GM12878 (cell line): ENCODE measurements around the gene STX7. TPM values are rescaled to one million over a fixed set of nuclear protein-coding genes. Genes with fewer than 3 reads are reported as not detected.

Experiments used
- ATAC-seq: fragments of 200-7000 bp; cut with Tn5 transposase; 3 replicates; pipeline ENCODE4 v1.9.1; 2020; ENCODE audit warnings: mild to moderate bottlenecking, moderate library complexity
- BruUV-seq: library from RNA; stranded (reverse); fragments of 400-500 nt; replicated peaks from 2 replicates; lab custom pipeline; 2021; lab: Mats Ljungman, UMichigan
- CTCF ChIA-PET: fragments of 300-600 bp; sonication (Branson Sonifier 250); formaldehyde crosslinking; extraction: SDS; loops from one replicate; lab custom pipeline; 2021; ENCODE audit warnings: inconsistent platforms; lab: Yijun Ruan, JAX
- POLR2A ChIA-PET: fragments of 350-600 bp; formaldehyde crosslinking; extraction: SDS; loops from one replicate; lab custom pipeline; 2021; ENCODE audit warnings: inconsistent platforms; lab: Charles Lee
- RAD21 ChIA-PET: fragments of 300-600 bp; sonication (Branson Sonifier 250); formaldehyde crosslinking; loops from one replicate; lab custom pipeline; 2023; ENCODE audit warnings: antibody characterized with exemption; ENCODE audit not compliant: unreplicated experiment; lab: Charles Lee
- SMC1A ChIA-PET: fragments of 300-600 bp; sonication (Branson Sonifier 250); formaldehyde crosslinking; loops from one replicate; lab custom pipeline; 2023; ENCODE audit not compliant: unreplicated experiment, uncharacterized antibody; lab: Charles Lee
- DNase-seq: peaks from one replicate; pipeline ENCODE4 v3.0.0-alpha.2; 2011; ENCODE audit warnings: low read depth, low spot score
- FAIRE-seq: peaks from 3 replicates; lab custom pipeline; 2011; peaks lifted over from hg19 to GRCh38; lab: Jason Lieb, UNC
- H2AFZ ChIP-seq: 2 replicates; pipeline ENCODE4 v1.6.0; 2011; ENCODE audit warnings: low read depth, low read length, control low read depth; ENCODE audit not compliant: control insufficient read depth
- H3K27ac ChIP-seq: 2 replicates; pipeline ENCODE4 v1.5.1; 2011; ENCODE audit warnings: control low read depth; ENCODE audit not compliant: control insufficient read depth, insufficient read depth
- H3K27me3 ChIP-seq, 2 experiments: replicated peaks in 1 of 2; 2 replicates each; pipeline versions ENCODE4 v1.6.0 to v1.6.1; 2011; ENCODE audit warnings: low read length in 1 of 2; ENCODE audit not compliant: control insufficient read depth in 2 of 2, insufficient read depth in 2 of 2
- H3K36me3 ChIP-seq, 2 experiments: 2 replicates each; pipeline ENCODE4 v1.5.1; 2011; ENCODE audit warnings: low read length in 1 of 2; ENCODE audit not compliant: control insufficient read depth in 2 of 2, insufficient read depth in 2 of 2
- H3K4me1 ChIP-seq: 2 replicates; pipeline ENCODE4 v1.6.1; 2011; ENCODE audit warnings: mild to moderate bottlenecking, low read length, moderate library complexity, mixed read lengths; ENCODE audit not compliant: control insufficient read depth, insufficient read depth
- H3K4me2 ChIP-seq: 2 replicates; pipeline ENCODE4 v1.6.0; 2011; ENCODE audit warnings: control low read depth; ENCODE audit not compliant: control insufficient read depth, insufficient read depth
- H3K4me3 ChIP-seq: fragments of 200-600 bp; sonication (generic); 2 replicates; pipeline ENCODE4 v1.5.1; 2016
- H3K79me2 ChIP-seq: 2 replicates; pipeline ENCODE4 v1.6.0; 2011; ENCODE audit warnings: low read length; ENCODE audit not compliant: control insufficient read depth, insufficient read depth
- H3K9ac ChIP-seq: 2 replicates; pipeline ENCODE4 v1.8.0; 2011; ENCODE audit warnings: low read length, control low read depth, mixed read lengths; ENCODE audit not compliant: control insufficient read depth, insufficient read depth
- H3K9me3 ChIP-seq: replicated peaks from 3 replicates; pipeline ENCODE4 v1.5.1; 2011; ENCODE audit warnings: mild to moderate bottlenecking, low read length; ENCODE audit not compliant: control insufficient read depth, insufficient read depth
- H4K20me1 ChIP-seq: 2 replicates; pipeline ENCODE4 v1.6.0; 2011; ENCODE audit not compliant: control insufficient read depth, insufficient read depth
- CHD2 ChIP-seq: IDR thresholded peaks from 2 replicates; pipeline ENCODE4 v1.6.1; 2011; ENCODE audit warnings: low read depth, low read length, improper control_type of control experiment, borderline replicate concordance
- NFYB ChIP-seq: IDR thresholded peaks from 2 replicates; pipeline ENCODE4 v1.6.1; 2011; ENCODE audit warnings: low read depth, mild to moderate bottlenecking, low read length, improper control_type of control experiment, moderate library complexity; ENCODE audit not compliant: insufficient read depth
- NKRF ChIP-seq: fragments of 450-650 bp; conservative IDR thresholded peaks from 2 replicates; pipeline ENCODE4 v1.6.1; 2017; ENCODE audit warnings: mild to moderate bottlenecking, moderate library complexity
- POLR2AphosphoS5 ChIP-seq: IDR thresholded peaks from 2 replicates; pipeline ENCODE4 v1.6.1; 2011; ENCODE audit warnings: mild to moderate bottlenecking, low read length, inconsistent platforms
- ZBED1 ChIP-seq: IDR thresholded peaks from 2 replicates; pipeline ENCODE4 v1.6.1; 2016; ENCODE audit warnings: borderline replicate concordance
- WGBS: methylation state at CpG from one replicate; pipeline ENCODE4 v1.1.6; 2016; ENCODE audit warnings: low lambda C conversion rate; ENCODE audit not compliant: insufficient replicate concordance, insufficient coverage; ENCODE audit errors: missing lambda C conversion rate; 5-methylcytosine and 5-hydroxymethylcytosine counted together
- in situ Hi-C: fragments of 300-500 bp; cut with MboI; formaldehyde crosslinking; loops from 9 replicates; pipeline ENCODE4 v1.14.3; 2018; ENCODE audit warnings: mixed read lengths
- intact Hi-C: fragments of 100-400 bp; cut with micrococcal nuclease; formaldehyde crosslinking; loops from one replicate; pipeline ENCODE4 v1.14.2; 2022; ENCODE audit not compliant: unreplicated experiment
- polyA plus RNA-seq, 11 experiments: library from polyadenylated mRNA; depleted of rRNA in 4 of 11; unstranded in 6 of 11; stranded (reverse) in 5 of 11; fragments of >200 nt; fragmentation: Nextera tagmentation in 4 of 11; fragmentation: Illumina TruSeq in 1 of 11; extraction: Ambion mirVana in 4 of 11; extraction: Trizol in 1 of 11; gene quantifications; 1 replicate in 1 of 11; 2 replicates in 10 of 11; pipeline versions ENCODE4 v1.2.1 to v1.2.3, GENCODE V29; 2011 to 2016; ENCODE audit warnings: inconsistent platforms in 2 of 11, missing spikeins in 2 of 11, low read depth in 1 of 11
- total RNA-seq, 4 experiments: library from RNA; depleted of rRNA in 3 of 4; stranded (reverse); fragments of >200 nt in 3 of 4; fragmentation: Illumina TruSeq in 1 of 4; extraction: Trizol in 1 of 4; gene quantifications; 2 replicates each; pipeline versions ENCODE4 v1.2.1 to v1.2.3, GENCODE V29; 2013 to 2021

The STX7 gene
- total and polyA plus RNA-seq, 10 of the 15 experiments (the other 5 are each of a cell fraction or from before 2014, with no cell fraction given) = 26.5 to 75.5 (median 51.3) TPM

- RAD21 ChIA-PET = no interaction called here
- in situ Hi-C loops = no loop called here
Observed at GRCh38 chr6:132445201-132445951, 67.5 kb downstream of the STX7 start.

More at GRCh38 chr6:132445201-132445951, 67.5 kb downstream of the STX7 start:
- Histone ChIP-seq H3K27ac (no peak overlapping the region), H3K4me3 (no peak overlapping the region), H4K20me1 (no peaks in the 10 kb centered on the region), H3K4me1 (no peaks in the 10 kb centered on the region), H2AFZ (no peak overlapping the region), H3K36me3 (peaks cover 0 to 5% of the 10 kb centered on the region in 2 experiments; a peak in 1 of 4 replicates), H3K4me2 (no peak overlapping the region), H3K27me3 (no peaks in the 10 kb centered on the region), H3K9ac (no peak overlapping the region), H3K9me3 (no peaks in the 10 kb centered on the region; the same call in 2 of the 3 replicates), H3K79me2 (no peaks in the 10 kb centered on the region)
- no peak for TF ChIP-seq NFYB
- no peak for TF ChIP-seq ZBED1
- no peak for TF ChIP-seq CHD2
- no peak for TF ChIP-seq NKRF
- TF ChIP-seq POLR2AphosphoS5 = no peak
- DNase-seq (no peak), FAIRE-seq (no peak), ATAC-seq (no peak)
- ChIA-PET CTCF (interaction anchor here (1.0 to 2.0 kb wide), 3 partner anchors 11 to 166 kb away, joined by 3 to 4 read pairs (median 4); no protein-coding TSS in a partner anchor), POLR2A (no interaction called here), SMC1A (interaction anchor here (1.3 to 1.4 kb wide), 2 partner anchors 9 to 165 kb away, joined by 3 to 5 read pairs; no protein-coding TSS in a partner anchor)
- no TSS peak for BruUV-seq
- 77% methylated on average over 3 of the region's 3 CpGs for WGBS
- intact Hi-C loops = no loop called here
